ENCODE measurements around the gene EPB41L4B. TPM values are rescaled to one million over a fixed set of nuclear protein-coding genes. Genes with fewer than 3 reads are reported as not detected.

The EPB41L4B gene
- polyA plus RNA-seq, 1 donor from 2014 or later, result 4.1 TPM

GRCh38 chr9:109248133-109248581 lies 72.7 kb downstream of the EPB41L4B start:
- TF ChIP-seq CTCF (IDR thresholded peaks at IDR 0.05; ENCODE audit: poor library complexity, severe bottlenecking), result no peak
- TF ChIP-seq EP300 (conservative IDR thresholded peaks at IDR 0.05; ENCODE audit: poor library complexity, severe bottlenecking), result no peak
- TF ChIP-seq REST (IDR thresholded peaks at IDR 0.05; ENCODE audit: borderline replicate concordance), result no peak
- TF ChIP-seq SMC3 (conservative IDR thresholded peaks at IDR 0.05; ENCODE audit: poor library complexity), result no peak
- no peak for TF ChIP-seq RAD21 (conservative IDR thresholded peaks at IDR 0.05)
- TF ChIP-seq EZH2 (IDR thresholded peaks at IDR 0.05; ENCODE audit: borderline replicate concordance, insufficient read depth, low read length, poor library complexity, severe bottlenecking), result no peak
- TF ChIP-seq POLR2AphosphoS5 (IDR thresholded peaks at IDR 0.05), result no peak
- TF ChIP-seq TAF1 (IDR thresholded peaks at IDR 0.05; ENCODE audit: low read depth), result no peak
- TF ChIP-seq MXI1 (conservative IDR thresholded peaks at IDR 0.05; ENCODE audit: poor library complexity, severe bottlenecking), result no peak
- H3K4me3 ChIP-seq (ENCODE audit: low read length), result no peak overlapping the region
- H3K4me2 ChIP-seq (ENCODE audit: low read length), result no peak overlapping the region
- H3K9ac ChIP-seq (ENCODE audit: low read length), result no peak overlapping the region
- no peaks in the 10 kb centered on the region for H3F3A ChIP-seq (ENCODE audit: insufficient read depth, low read length, poor library complexity, severe bottlenecking)
- no peaks in the 10 kb centered on the region for H3K27me3 ChIP-seq (ENCODE audit: insufficient read depth, low read depth, low read length)
- no peak overlapping the region for H2AFZ ChIP-seq (ENCODE audit: low read depth, low read length)
- H4K20me1 ChIP-seq (ENCODE audit: insufficient read depth), result no peaks in the 10 kb centered on the region
- no peaks in the 10 kb centered on the region for H3K79me2 ChIP-seq (replicated peaks; ENCODE audit: insufficient read depth, low read length)
- no peaks in the 10 kb centered on the region for H3K36me3 ChIP-seq (ENCODE audit: insufficient read depth, low read length)
- no peaks in the 10 kb centered on the region for H3K9me3 ChIP-seq (ENCODE audit: low read length)
- no peaks in the 10 kb centered on the region for H3K9me2 ChIP-seq (ENCODE audit: insufficient read depth, low read length)
- no peak overlapping the region for H3K27ac ChIP-seq (ENCODE audit: low read length)

- Histone ChIP-seq H3K9ac (ENCODE audit: low read length) (no peak overlapping the region), H3K27me3 (ENCODE audit: insufficient read depth, low read depth, low read length) (no peaks in the 10 kb centered on the region), H3K36me3 (ENCODE audit: insufficient read depth, low read length) (no peaks in the 10 kb centered on the region), H3K4me2 (ENCODE audit: low read length) (no peak overlapping the region), H2AFZ (ENCODE audit: low read depth, low read length) (no peak overlapping the region), H3K9me3 (ENCODE audit: low read length) (no peaks in the 10 kb centered on the region), H3F3A (ENCODE audit: insufficient read depth, low read length, poor library complexity, severe bottlenecking) (no peaks in the 10 kb centered on the region), H3K4me3 (ENCODE audit: low read length) (no peak overlapping the region), H3K9me2 (ENCODE audit: insufficient read depth, low read length) (no peaks in the 10 kb centered on the region), H3K79me2 (replicated peaks; ENCODE audit: insufficient read depth, low read length) (no peaks in the 10 kb centered on the region), H4K20me1 (ENCODE audit: insufficient read depth) (no peaks in the 10 kb centered on the region), H3K27ac (ENCODE audit: low read length) (no peak overlapping the region)
- TF ChIP-seq RAD21 (conservative IDR thresholded peaks at IDR 0.05), result no peak
- TF ChIP-seq POLR2AphosphoS5 (IDR thresholded peaks at IDR 0.05), result no peak
- no peak for TF ChIP-seq CTCF (IDR thresholded peaks at IDR 0.05; ENCODE audit: poor library complexity, severe bottlenecking)
- no peak for TF ChIP-seq REST (IDR thresholded peaks at IDR 0.05; ENCODE audit: borderline replicate concordance)
- no peak for TF ChIP-seq EP300 (conservative IDR thresholded peaks at IDR 0.05; ENCODE audit: poor library complexity, severe bottlenecking)
- TF ChIP-seq TAF1 (IDR thresholded peaks at IDR 0.05; ENCODE audit: low read depth), result no peak
- TF ChIP-seq EZH2 (IDR thresholded peaks at IDR 0.05; ENCODE audit: borderline replicate concordance, insufficient read depth, low read length, poor library complexity, severe bottlenecking), result no peak
- no peak for TF ChIP-seq SMC3 (conservative IDR thresholded peaks at IDR 0.05; ENCODE audit: poor library complexity)
- no peak for TF ChIP-seq MXI1 (conservative IDR thresholded peaks at IDR 0.05; ENCODE audit: poor library complexity, severe bottlenecking)
Observed at GRCh38 chr9:109247228-109247627, 73.6 kb downstream of the EPB41L4B start.

Measured in neural cell (in vitro differentiated cells).